GM12873 (cell line): ENCODE results near the gene STK32B.

Experiments
- TF ChIP-seq, protein P1 (sequence below): IDR thresholded peaks from 2 replicates; pipeline ENCODE4 v1.5.1; 2012; ENCODE audit warnings: low read depth, mild to moderate bottlenecking, moderate library complexity, low read length, control low read depth; ENCODE audit not compliant: insufficient read depth; ENCODE audit errors: missing control alignments

Gene STK32B

DNA sequence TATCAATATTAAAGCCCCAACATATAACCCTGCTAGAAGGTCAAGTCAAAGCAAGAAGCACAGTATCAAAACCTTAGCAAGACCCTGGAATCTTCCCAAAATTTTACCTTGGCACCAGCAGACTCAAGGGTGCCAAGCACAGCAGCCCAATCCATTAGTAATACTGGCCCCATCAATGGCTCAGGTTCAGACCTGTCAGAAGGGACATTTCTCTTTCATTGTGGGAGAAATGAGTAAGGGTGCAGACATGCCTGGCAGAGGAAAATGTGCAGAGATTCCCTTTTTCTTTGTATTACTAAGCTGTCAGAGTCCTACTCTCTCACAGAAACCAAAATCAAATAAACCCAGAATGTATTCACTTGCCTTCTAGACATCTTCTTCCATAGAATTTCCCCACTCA is 453.2 kb downstream of the STK32B start:
- TF ChIP-seq, protein P1, sequence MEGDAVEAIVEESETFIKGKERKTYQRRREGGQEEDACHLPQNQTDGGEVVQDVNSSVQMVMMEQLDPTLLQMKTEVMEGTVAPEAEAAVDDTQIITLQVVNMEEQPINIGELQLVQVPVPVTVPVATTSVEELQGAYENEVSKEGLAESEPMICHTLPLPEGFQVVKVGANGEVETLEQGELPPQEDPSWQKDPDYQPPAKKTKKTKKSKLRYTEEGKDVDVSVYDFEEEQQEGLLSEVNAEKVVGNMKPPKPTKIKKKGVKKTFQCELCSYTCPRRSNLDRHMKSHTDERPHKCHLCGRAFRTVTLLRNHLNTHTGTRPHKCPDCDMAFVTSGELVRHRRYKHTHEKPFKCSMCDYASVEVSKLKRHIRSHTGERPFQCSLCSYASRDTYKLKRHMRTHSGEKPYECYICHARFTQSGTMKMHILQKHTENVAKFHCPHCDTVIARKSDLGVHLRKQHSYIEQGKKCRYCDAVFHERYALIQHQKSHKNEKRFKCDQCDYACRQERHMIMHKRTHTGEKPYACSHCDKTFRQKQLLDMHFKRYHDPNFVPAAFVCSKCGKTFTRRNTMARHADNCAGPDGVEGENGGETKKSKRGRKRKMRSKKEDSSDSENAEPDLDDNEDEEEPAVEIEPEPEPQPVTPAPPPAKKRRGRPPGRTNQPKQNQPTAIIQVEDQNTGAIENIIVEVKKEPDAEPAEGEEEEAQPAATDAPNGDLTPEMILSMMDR, result no peak

DNA sequence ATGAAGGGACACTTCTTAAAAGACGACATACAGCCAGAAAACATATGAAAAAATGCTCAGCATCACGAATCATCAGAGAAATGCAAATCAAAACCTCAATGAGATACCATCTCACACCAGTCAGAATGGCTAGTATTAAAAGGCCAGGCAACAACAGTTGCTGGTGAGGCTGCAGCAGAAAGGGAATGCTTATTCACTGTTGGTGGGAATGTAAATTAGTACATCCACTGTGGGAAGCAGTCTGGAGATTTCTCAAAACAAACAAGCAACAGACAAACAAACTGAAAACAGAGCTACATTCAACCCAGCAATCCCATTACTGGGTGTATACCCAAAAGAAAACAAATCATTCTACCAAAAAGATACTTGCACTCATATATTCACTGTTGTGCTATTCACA is 459.2 kb downstream of the STK32B start:
- TF ChIP-seq, protein P1, result no peak

DNA sequence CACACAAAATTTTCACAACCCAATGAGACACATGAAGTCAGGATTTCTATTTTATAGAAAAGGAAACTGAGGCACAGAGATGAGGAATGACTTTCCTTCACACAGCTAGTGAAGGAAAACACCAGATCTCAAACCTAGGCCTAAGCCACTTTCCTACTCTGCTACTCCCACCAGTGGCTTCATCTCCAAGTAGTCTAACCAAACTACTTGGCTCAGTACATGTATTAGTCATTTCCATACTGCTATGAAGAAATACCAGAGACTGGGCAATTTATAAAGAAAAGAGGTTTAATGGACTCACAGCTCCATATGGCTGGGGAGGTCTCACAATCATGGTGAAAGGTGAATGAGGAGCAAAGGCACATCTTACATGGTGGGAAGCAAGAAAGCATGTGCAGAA is 460.5 kb downstream of the STK32B start:
- TF ChIP-seq, protein P1, result no peak

DNA sequence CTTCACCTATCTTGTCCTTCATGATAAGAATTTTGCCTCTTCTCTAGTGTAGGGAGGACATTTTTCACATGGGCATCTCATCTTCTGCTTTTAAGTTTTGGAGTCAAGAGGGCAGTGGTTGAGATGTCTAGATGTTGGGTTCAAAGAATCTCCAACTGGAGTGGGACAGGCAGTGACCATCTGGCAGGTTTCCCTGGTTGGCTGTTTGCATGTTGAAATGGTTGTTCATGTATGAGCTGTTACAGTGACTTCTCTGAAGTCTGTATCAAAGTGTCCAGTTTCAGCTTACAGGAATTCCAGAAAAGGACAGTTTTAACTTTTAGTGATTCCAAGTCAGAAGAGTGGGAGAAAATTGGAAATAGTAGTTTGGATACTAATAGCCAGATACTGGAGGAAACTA is 464.4 kb downstream of the STK32B start:
- TF ChIP-seq, protein P1, result no peak

DNA sequence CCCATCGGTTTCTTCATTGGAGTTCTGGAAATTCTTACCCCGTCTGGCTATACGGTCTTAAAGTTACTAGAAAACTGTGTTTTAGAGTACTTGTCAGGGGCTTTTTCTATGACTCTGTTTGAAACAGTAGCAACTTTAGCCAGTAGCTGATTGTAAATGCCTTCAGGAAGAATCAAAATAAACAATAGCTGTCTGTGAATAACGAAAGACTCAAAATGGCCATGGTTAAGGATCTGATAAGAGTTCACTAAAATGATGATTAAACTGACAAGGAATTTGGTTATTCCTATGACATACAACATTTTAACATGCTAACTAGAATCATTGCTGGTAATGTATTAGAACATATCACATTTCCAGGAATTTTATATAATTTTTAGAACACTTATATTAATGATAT is 466.1 kb downstream of the STK32B start:
- TF ChIP-seq, protein P1, result no peak

DNA sequence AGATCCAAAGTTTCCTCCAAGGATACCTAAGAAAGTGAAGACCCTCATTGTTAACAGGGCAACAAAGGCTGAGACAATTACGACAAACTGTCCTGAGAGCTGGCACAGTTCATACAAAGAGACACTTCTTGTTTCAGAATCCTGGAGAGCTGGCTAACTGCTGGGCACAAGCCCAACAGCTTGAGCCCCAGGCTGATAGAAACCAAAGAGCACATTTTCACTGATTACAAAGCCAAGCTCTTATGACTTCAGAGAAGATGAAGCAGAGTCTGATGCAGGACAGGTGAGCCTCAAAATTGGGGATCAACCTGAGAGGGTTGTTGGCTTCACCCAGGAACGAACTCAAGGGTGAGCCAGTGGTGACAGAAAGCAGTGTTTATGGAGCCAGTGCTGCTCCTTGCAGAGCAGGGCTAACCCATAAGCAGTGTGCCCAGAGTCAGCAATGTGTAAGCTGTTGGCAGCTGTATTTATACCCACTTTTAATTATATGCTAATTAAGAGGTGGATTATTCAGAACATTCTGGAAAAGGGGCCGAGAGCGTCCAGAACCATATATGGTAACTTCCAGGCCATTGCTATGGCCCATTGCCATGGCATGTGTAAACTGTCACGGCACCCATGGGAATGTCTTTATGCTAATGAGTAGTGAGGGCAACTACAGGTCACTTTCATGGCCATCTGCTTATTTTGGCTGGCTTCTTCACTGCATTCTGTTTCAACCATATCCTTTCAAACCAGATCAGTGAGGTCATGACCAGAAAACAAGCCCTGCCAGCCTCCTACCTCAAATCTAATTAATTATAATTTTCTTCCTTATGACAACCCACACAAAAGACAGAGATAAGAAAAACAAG is 473.4 kb downstream of the STK32B start:
- TF ChIP-seq, protein P1, result no peak

DNA sequence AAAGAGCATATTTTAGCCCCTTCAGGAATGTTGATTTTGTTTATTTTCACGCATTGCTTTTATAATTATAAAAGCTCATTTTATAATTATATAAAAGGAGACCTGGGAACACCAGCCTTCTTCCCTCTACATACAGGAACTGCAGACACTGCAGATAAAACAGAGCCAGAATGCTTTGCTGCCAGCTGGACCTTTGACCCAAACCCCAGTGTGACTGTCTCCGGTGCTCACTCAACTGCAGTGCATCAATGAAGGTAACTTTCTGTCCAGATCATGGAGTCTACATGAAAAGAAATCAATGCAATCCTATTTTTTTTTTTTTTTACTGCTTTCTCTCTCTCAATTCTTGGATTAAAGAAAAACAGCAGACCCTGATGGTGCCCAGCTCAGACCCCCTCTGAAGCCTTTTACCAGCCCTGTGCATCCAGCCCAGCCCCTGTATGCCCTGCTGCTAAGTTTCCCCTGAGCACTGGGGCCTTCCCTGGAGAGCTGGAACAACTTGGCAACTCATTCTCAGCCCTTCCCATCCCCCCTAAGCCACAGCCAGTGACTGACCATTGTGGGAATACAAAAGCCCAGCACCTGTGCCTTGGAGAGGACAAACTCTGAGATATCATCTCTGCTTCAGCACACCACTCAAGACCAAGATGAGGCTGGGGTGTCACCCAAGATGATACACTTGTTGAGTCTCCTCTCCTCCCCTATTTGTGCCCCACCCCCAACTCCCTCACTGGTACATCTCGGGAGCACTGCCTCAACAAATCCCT is 475.0 kb downstream of the STK32B start:
- TF ChIP-seq, protein P1, result no peak
